ENCODE measurements around the gene BCAP29.

The BCAP29 gene

GRCh38 chr7:107588529-107589130 is 8.6 kb downstream of the BCAP29 start:
- TF ChIP-seq CTCF (IDR thresholded peaks at IDR 0.05; ENCODE audit: insufficient read depth, low read length, poor library complexity, severe bottlenecking): no peak
- Histone ChIP-seq H3K4me3 (replicated peaks; ENCODE audit: low read depth, low read length) (no peak overlapping the region), H3K36me3 (ENCODE audit: control insufficient read depth, insufficient read depth, low read length) (no peaks in the 10 kb centered on the region; the same call in 1 of the 2 replicates), H3K27me3 (replicated peaks; ENCODE audit: control insufficient read depth, insufficient read depth, low read length) (no peaks in the 10 kb centered on the region)
- DNase-seq (ENCODE audit: extremely low read depth, insufficient read length): no peak

GRCh38 chr7:107591421-107591820 is 11.4 kb downstream of the BCAP29 start:
- H3K27me3 ChIP-seq (replicated peaks; ENCODE audit: control insufficient read depth, insufficient read depth, low read length): no peaks in the 10 kb centered on the region
- no peaks in the 10 kb centered on the region; the same call in none of the 2 replicates for H3K36me3 ChIP-seq (ENCODE audit: control insufficient read depth, insufficient read depth, low read length)
- DNase-seq (ENCODE audit: extremely low read depth, insufficient read length): no peak
- no peak for TF ChIP-seq CTCF (IDR thresholded peaks at IDR 0.05; ENCODE audit: insufficient read depth, low read length, poor library complexity, severe bottlenecking)
- H3K4me3 ChIP-seq (replicated peaks; ENCODE audit: low read depth, low read length): no peak overlapping the region

GRCh38 chr7:107592361-107593024 is 12.4 kb downstream of the BCAP29 start:
- Histone ChIP-seq H3K36me3 (ENCODE audit: control insufficient read depth, insufficient read depth, low read length) (no peaks in the 10 kb centered on the region; the same call in 1 of the 2 replicates), H3K27me3 (replicated peaks; ENCODE audit: control insufficient read depth, insufficient read depth, low read length) (no peaks in the 10 kb centered on the region), H3K4me3 (replicated peaks; ENCODE audit: low read depth, low read length) (no peak overlapping the region)
- no peak for DNase-seq (ENCODE audit: extremely low read depth, insufficient read length)
- TF ChIP-seq CTCF (IDR thresholded peaks at IDR 0.05; ENCODE audit: insufficient read depth, low read length, poor library complexity, severe bottlenecking): no peak

- no peak for TF ChIP-seq CTCF (IDR thresholded peaks at IDR 0.05; ENCODE audit: insufficient read depth, low read length, poor library complexity, severe bottlenecking)
- no peaks in the 10 kb centered on the region for H3K27me3 ChIP-seq (replicated peaks; ENCODE audit: control insufficient read depth, insufficient read depth, low read length)
- no peak for DNase-seq (ENCODE audit: extremely low read depth, insufficient read length)
- no peak overlapping the region for H3K4me3 ChIP-seq (replicated peaks; ENCODE audit: low read depth, low read length)
- no peaks in the 10 kb centered on the region; the same call in 1 of the 2 replicates for H3K36me3 ChIP-seq (ENCODE audit: control insufficient read depth, insufficient read depth, low read length)
These were observed 13.0 kb downstream of the BCAP29 start for GRCh38 chr7:107593025-107593410.

- Histone ChIP-seq H3K27me3 (replicated peaks; ENCODE audit: control insufficient read depth, insufficient read depth, low read length) (no peaks in the 10 kb centered on the region), H3K36me3 (ENCODE audit: control insufficient read depth, insufficient read depth, low read length) (no peaks in the 10 kb centered on the region; the same call in 1 of the 2 replicates), H3K4me3 (replicated peaks; ENCODE audit: low read depth, low read length) (no peak overlapping the region)
- no peak for TF ChIP-seq CTCF (IDR thresholded peaks at IDR 0.05; ENCODE audit: insufficient read depth, low read length, poor library complexity, severe bottlenecking)
- no peak for DNase-seq (ENCODE audit: extremely low read depth, insufficient read length)
These were observed 15.1 kb downstream of the BCAP29 start for GRCh38 chr7:107594961-107595737.

Measured in GM06990 (cell line).